Lung (tissue), 12 donors: ENCODE results near the gene CHST13. TPM values are rescaled to one million over a fixed set of nuclear protein-coding genes. Genes with fewer than 3 reads are reported as not detected.

Source experiments
- ATAC-seq: fragments of 200-7000 bp; cut with Tn5 transposase; one replicate; pipeline ENCODE4 v1.9.1; 2020; ENCODE audit warnings: moderate number of reproducible peaks; ENCODE audit not compliant: insufficient read depth, low FRiP score
- DNase-seq, 3 donors: peaks; one replicate each; pipeline ENCODE4 v3.0.0-alpha.2; 2013 to 2017
- H3K27ac ChIP-seq, 2 donors: one replicate each; pipeline ENCODE4 v1.5.1; 2013; ENCODE audit warnings: mild to moderate bottlenecking in 2 of 2, moderate library complexity in 2 of 2, control low read depth in 1 of 2, inconsistent platforms in 1 of 2, low read depth in 1 of 2, low read length in 1 of 2
- H3K27me3 ChIP-seq, 3 donors: one replicate each; pipeline ENCODE4 v1.5.1; 2013; ENCODE audit warnings: low read length in 2 of 3; ENCODE audit not compliant: control insufficient read depth in 3 of 3, insufficient read depth in 3 of 3
- H3K36me3 ChIP-seq, 4 donors: one replicate each; pipeline ENCODE4 v1.5.1; 2013; ENCODE audit warnings: low read length in 4 of 4, mild to moderate bottlenecking in 1 of 4, moderate library complexity in 1 of 4; ENCODE audit not compliant: control insufficient read depth in 4 of 4, insufficient read depth in 4 of 4
- H3K4me1 ChIP-seq, 5 donors: one replicate each; pipeline ENCODE4 v1.5.1; 2013; ENCODE audit warnings: low read length in 5 of 5, mild to moderate bottlenecking in 2 of 5, moderate library complexity in 1 of 5; ENCODE audit not compliant: control insufficient read depth in 5 of 5, insufficient read depth in 5 of 5
- H3K4me3 ChIP-seq: one replicate; pipeline ENCODE4 v1.5.1; 2013; ENCODE audit warnings: mild to moderate bottlenecking, control low read depth, moderate library complexity
- H3K9ac ChIP-seq, 2 donors: one replicate each; pipeline ENCODE4 v1.5.1; 2013; ENCODE audit warnings: low read length in 2 of 2, control low read depth in 1 of 2; ENCODE audit not compliant: insufficient read depth in 1 of 2
- H3K9me3 ChIP-seq, 4 donors: one replicate each; pipeline ENCODE4 v1.5.1; 2013; ENCODE audit warnings: low read length in 3 of 4, mild to moderate bottlenecking in 1 of 4, moderate library complexity in 1 of 4; ENCODE audit not compliant: control insufficient read depth in 4 of 4, insufficient read depth in 3 of 4
- WGBS, 2 donors: extraction: QIAGEN DNeasy Blood & Tissue Kit; methylation state at CpG; one replicate each; pipeline ENCODE4 v1.1.7; 2013; 5-methylcytosine and 5-hydroxymethylcytosine counted together
- polyA plus RNA-seq, 2 donors: library from polyadenylated mRNA; stranded (reverse); fragments of 200-250 nt; gene quantifications; one replicate each; pipeline ENCODE4 v1.2.1, GENCODE V29; 2013
- total RNA-seq, 2 donors: library from RNA; depleted of rRNA in 1 of 2; stranded (reverse); fragments of >200 nt in 1 of 2; gene quantifications; one replicate each; pipeline ENCODE4 v1.2.1, GENCODE V29; 2014 to 2021
- TF ChIP-seq, protein P1 (sequence below): IDR thresholded peaks from 2 replicates; pipeline ENCODE4 v1.5.1; 2012; ENCODE audit warnings: mild to moderate bottlenecking; ENCODE audit errors: control extremely low read depth, extremely low read depth
- donor health status: control.
- donor health status: control.
- donor health status: Bipolar disorder and iron deficiency.
- donor health status: healthy.
- donor health status: DM: yes; HTN: yes; CAD: no.

Gene CHST13
- total and polyA plus RNA-seq, 4 donors = 0.51 to 3.6 (median 1.7) TPM

- Histone ChIP-seq H3K27me3 (peaks cover 0 to 7% (median 6%) of the 10 kb centered on the region in 3 donors), H3K27ac (no peak overlapping the region), H3K4me1 (no peaks in the 10 kb centered on the region), H3K36me3 (no peaks in the 10 kb centered on the region), H3K9ac (no peak overlapping the region), H3K9me3 (no peaks in the 10 kb centered on the region), H3K4me3 (no peak overlapping the region)
- ATAC-seq = no peak
- no peak for DNase-seq
- TF ChIP-seq, protein P1, sequence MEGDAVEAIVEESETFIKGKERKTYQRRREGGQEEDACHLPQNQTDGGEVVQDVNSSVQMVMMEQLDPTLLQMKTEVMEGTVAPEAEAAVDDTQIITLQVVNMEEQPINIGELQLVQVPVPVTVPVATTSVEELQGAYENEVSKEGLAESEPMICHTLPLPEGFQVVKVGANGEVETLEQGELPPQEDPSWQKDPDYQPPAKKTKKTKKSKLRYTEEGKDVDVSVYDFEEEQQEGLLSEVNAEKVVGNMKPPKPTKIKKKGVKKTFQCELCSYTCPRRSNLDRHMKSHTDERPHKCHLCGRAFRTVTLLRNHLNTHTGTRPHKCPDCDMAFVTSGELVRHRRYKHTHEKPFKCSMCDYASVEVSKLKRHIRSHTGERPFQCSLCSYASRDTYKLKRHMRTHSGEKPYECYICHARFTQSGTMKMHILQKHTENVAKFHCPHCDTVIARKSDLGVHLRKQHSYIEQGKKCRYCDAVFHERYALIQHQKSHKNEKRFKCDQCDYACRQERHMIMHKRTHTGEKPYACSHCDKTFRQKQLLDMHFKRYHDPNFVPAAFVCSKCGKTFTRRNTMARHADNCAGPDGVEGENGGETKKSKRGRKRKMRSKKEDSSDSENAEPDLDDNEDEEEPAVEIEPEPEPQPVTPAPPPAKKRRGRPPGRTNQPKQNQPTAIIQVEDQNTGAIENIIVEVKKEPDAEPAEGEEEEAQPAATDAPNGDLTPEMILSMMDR = no peak
- WGBS, 2 donors = 82 to 85% methylated on average over 14 to 15 of the region's 15 CpGs
Measured at GRCh38 chr3:126517986-126518778, 5.8 kb upstream of the CHST13 start.

GRCh38 chr3:126518779-126519177, 5.2 kb upstream of the CHST13 start:
- Histone ChIP-seq H3K27me3 (peaks cover 0 to 12% (median 12%) of the 10 kb centered on the region in 3 donors), H3K4me3 (no peak overlapping the region), H3K27ac (no peak overlapping the region), H3K4me1 (peaks cover 0 to under 1% (median 0%) of the 10 kb centered on the region in 5 donors), H3K9me3 (no peaks in the 10 kb centered on the region), H3K36me3 (no peaks in the 10 kb centered on the region), H3K9ac (no peak overlapping the region)
- TF ChIP-seq, protein P1 = no peak
- ATAC-seq (no peak), DNase-seq (no peak)
- WGBS, 2 donors = 63 to 71% methylated on average over 4 of the region's 4 CpGs

DNA sequence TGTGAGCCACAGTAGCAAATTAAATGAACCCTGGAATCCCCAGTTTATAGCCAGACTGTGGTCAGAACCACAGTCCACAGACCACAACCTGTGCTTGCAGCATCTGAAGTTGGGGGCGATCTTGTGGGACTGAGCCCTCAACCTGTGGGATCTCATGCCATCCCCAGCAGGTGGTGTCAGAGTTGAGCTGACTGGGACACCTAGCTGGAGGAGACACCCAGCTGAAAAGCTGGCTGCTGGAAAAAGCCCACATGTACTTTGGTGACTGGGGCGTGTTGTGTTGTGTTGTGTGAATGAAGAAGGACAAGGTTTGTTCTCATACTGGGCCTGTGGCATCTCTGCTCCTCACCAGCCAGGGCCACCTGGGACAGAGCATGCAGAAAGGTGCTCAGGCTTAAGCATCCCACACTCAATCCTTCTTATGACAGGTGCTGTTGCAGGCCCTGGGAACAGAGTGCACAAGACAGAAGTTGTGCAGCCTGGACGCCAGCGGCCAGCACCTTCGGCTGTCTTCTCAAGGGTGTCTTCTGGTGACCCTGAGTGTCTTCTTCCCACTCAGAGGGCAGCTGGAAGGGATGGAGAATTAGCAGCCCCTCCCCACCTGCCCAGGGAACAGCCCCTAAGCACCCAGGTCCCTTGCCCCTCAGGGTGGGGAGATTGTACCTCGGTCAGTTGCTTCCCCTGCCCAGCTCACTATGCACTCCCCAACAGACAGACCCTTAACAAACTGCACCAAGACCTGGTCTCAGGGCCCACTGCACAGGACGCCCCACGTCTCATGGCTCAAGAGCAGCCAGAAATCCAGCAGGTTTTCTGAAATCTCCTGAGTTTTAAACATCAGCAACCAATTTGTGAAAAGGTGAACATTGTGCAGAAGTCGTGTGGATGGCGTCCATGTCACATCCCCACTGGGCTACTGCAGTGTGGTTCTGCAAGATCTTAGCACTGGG, 4.2 kb upstream of the CHST13 start:
- H3K9me3 ChIP-seq = no peaks in the 10 kb centered on the region
- H3K4me3 ChIP-seq = no peak overlapping the region
- ATAC-seq (no peak), DNase-seq (no peak)
- no peak overlapping the region for H3K9ac ChIP-seq
- H3K27ac ChIP-seq = no peak overlapping the region
- H3K27me3 ChIP-seq = peaks cover 0 to 18% (median 12%) of the 10 kb centered on the region in 3 donors
- WGBS, 2 donors = 81 to 87% methylated on average over 10 of the region's 10 CpGs
- peaks cover 0 to 5% (median 0%) of the 10 kb centered on the region in 5 donors for H3K4me1 ChIP-seq
- TF ChIP-seq, protein P1 = no peak
- no peaks in the 10 kb centered on the region for H3K36me3 ChIP-seq
